ENCODE measurements around the gene HAUS6.

HAUS6 gene

GRCh38 chr9:19028835-19029451 lies 73.8 kb downstream of the HAUS6 start:
- H3K36me3 ChIP-seq (ENCODE audit: low read length), result no peaks in the 10 kb centered on the region
- H3K27me3 ChIP-seq (ENCODE audit: low read length), result no peaks in the 10 kb centered on the region
- no peaks in the 10 kb centered on the region for H3K9me2 ChIP-seq (replicated peaks; ENCODE audit: insufficient read depth, low read length)
- no peak overlapping the region for H3K4me2 ChIP-seq (ENCODE audit: low read depth, low read length, poor library complexity, severe bottlenecking)
- H3K79me2 ChIP-seq (ENCODE audit: insufficient read depth, low read length), result no peaks in the 10 kb centered on the region
- H3K27ac ChIP-seq (ENCODE audit: low read depth, low read length), result no peak overlapping the region
- H2AFZ ChIP-seq (ENCODE audit: low read depth, low read length, severe bottlenecking), result no peak overlapping the region
- H3K4me3 ChIP-seq (ENCODE audit: insufficient read depth, low read length, poor library complexity, severe bottlenecking), result no peak overlapping the region
- no peaks in the 10 kb centered on the region for H4K20me1 ChIP-seq (ENCODE audit: low read depth, low read length)
- peak; percentile 75 for TF ChIP-seq CTCF (IDR thresholded peaks at IDR 0.05; ENCODE audit: insufficient read depth, low read length, poor library complexity, severe bottlenecking)
- TF ChIP-seq EZH2phosphoT487 (conservative IDR thresholded peaks at IDR 0.05; ENCODE audit: low read length), result no peak
- H3K9me3 ChIP-seq (ENCODE audit: insufficient read depth, low read length), result no peaks in the 10 kb centered on the region
- no peaks in the 10 kb centered on the region for H3F3A ChIP-seq (ENCODE audit: insufficient read depth)
- H3K9ac ChIP-seq (ENCODE audit: low read length), result no peak overlapping the region

- H3K27ac ChIP-seq (ENCODE audit: low read depth, low read length), result no peak overlapping the region
Measured at GRCh38 chr9:19027825-19028224, 74.9 kb downstream of the HAUS6 start.

GRCh38 chr9:19026375-19026774 lies 76.3 kb downstream of the HAUS6 start:
- Histone ChIP-seq H3K79me2 (ENCODE audit: insufficient read depth, low read length) (no peaks in the 10 kb centered on the region), H3K4me2 (ENCODE audit: low read depth, low read length, poor library complexity, severe bottlenecking) (no peak overlapping the region), H4K20me1 (ENCODE audit: low read depth, low read length) (no peaks in the 10 kb centered on the region), H3K4me3 (ENCODE audit: insufficient read depth, low read length, poor library complexity, severe bottlenecking) (no peak overlapping the region), H3K9ac (ENCODE audit: low read length) (no peak overlapping the region), H3K36me3 (ENCODE audit: low read length) (no peaks in the 10 kb centered on the region), H3F3A (ENCODE audit: insufficient read depth) (no peaks in the 10 kb centered on the region), H3K27ac (ENCODE audit: low read depth, low read length) (no peak overlapping the region), H3K9me3 (ENCODE audit: insufficient read depth, low read length) (no peaks in the 10 kb centered on the region), H3K27me3 (ENCODE audit: low read length) (no peaks in the 10 kb centered on the region), H2AFZ (ENCODE audit: low read depth, low read length, severe bottlenecking) (no peak overlapping the region), H3K9me2 (replicated peaks; ENCODE audit: insufficient read depth, low read length) (no peaks in the 10 kb centered on the region)
- TF ChIP-seq EZH2phosphoT487 (conservative IDR thresholded peaks at IDR 0.05; ENCODE audit: low read length) (no peak), CTCF (IDR thresholded peaks at IDR 0.05; ENCODE audit: insufficient read depth, low read length, poor library complexity, severe bottlenecking) (no peak)

More at GRCh38 chr9:19027825-19028224, 74.9 kb downstream of the HAUS6 start:
- Histone ChIP-seq H3K27me3 (ENCODE audit: low read length) (no peaks in the 10 kb centered on the region), H3F3A (ENCODE audit: insufficient read depth) (no peaks in the 10 kb centered on the region), H3K79me2 (ENCODE audit: insufficient read depth, low read length) (no peaks in the 10 kb centered on the region), H3K9ac (ENCODE audit: low read length) (no peak overlapping the region), H4K20me1 (ENCODE audit: low read depth, low read length) (no peaks in the 10 kb centered on the region), H3K9me2 (replicated peaks; ENCODE audit: insufficient read depth, low read length) (no peaks in the 10 kb centered on the region), H3K36me3 (ENCODE audit: low read length) (no peaks in the 10 kb centered on the region), H2AFZ (ENCODE audit: low read depth, low read length, severe bottlenecking) (no peak overlapping the region), H3K9me3 (ENCODE audit: insufficient read depth, low read length) (no peaks in the 10 kb centered on the region), H3K4me2 (ENCODE audit: low read depth, low read length, poor library complexity, severe bottlenecking) (no peak overlapping the region), H3K4me3 (ENCODE audit: insufficient read depth, low read length, poor library complexity, severe bottlenecking) (no peak overlapping the region)
- TF ChIP-seq CTCF (IDR thresholded peaks at IDR 0.05; ENCODE audit: insufficient read depth, low read length, poor library complexity, severe bottlenecking) (no peak), EZH2phosphoT487 (conservative IDR thresholded peaks at IDR 0.05; ENCODE audit: low read length) (no peak)

Data from SU-DHL-6 (cell line).